GM18873 (cell line): ENCODE data around the gene C1orf52.

Experiments
- ATAC-seq: cut with Tn5 transposase; IDR thresholded peaks from one replicate; pipeline ENCODE4 v1.9.1; 2021; ENCODE audit warnings: mild to moderate bottlenecking, moderate library complexity, moderate number of reproducible peaks; ENCODE audit not compliant: unreplicated experiment, low FRiP score

The C1orf52 gene

GRCh38 chr1:85240643-85241042 lies 18.8 kb downstream of the C1orf52 start:
- no peak for ATAC-seq

GRCh38 chr1:85240174-85240601 lies 19.3 kb downstream of the C1orf52 start:
- no peak for ATAC-seq

GRCh38 chr1:85237613-85238012 lies 21.8 kb downstream of the C1orf52 start:
- no peak for ATAC-seq

- ATAC-seq: no peak
Observed at GRCh38 chr1:85230305-85230977, 29.0 kb downstream of the C1orf52 start.

- ATAC-seq: no peak
Observed at GRCh38 chr1:85229574-85230097, 29.8 kb downstream of the C1orf52 start.

- ATAC-seq: no peak
Observed at GRCh38 chr1:85228972-85229371, 30.5 kb downstream of the C1orf52 start.

GRCh38 chr1:85225624-85226380 lies 33.7 kb downstream of the C1orf52 start:
- ATAC-seq: no peak

GRCh38 chr1:85224734-85225623 lies 34.5 kb downstream of the C1orf52 start:
- no peak for ATAC-seq

- ATAC-seq: no peak
Observed at GRCh38 chr1:85224295-85224694, 35.2 kb downstream of the C1orf52 start.

GRCh38 chr1:85223334-85223733 lies 36.1 kb downstream of the C1orf52 start:
- no peak for ATAC-seq

- ATAC-seq: no peak
Observed at GRCh38 chr1:85220756-85221201, 38.7 kb downstream of the C1orf52 start.

GRCh38 chr1:85219853-85220610 lies 39.4 kb downstream of the C1orf52 start:
- no peak for ATAC-seq

- ATAC-seq: no peak
Observed at GRCh38 chr1:85216697-85217096, 42.8 kb downstream of the C1orf52 start.

- ATAC-seq: no peak
Observed at GRCh38 chr1:85214654-85215053, 44.8 kb downstream of the C1orf52 start.

- ATAC-seq: no peak
Observed at GRCh38 chr1:85208488-85208887, 51.0 kb downstream of the C1orf52 start.

- ATAC-seq: no peak
Observed at GRCh38 chr1:85203573-85204171, 55.8 kb downstream of the C1orf52 start.

- ATAC-seq: no peak
Observed at GRCh38 chr1:85202864-85203255, 56.6 kb downstream of the C1orf52 start.

- ATAC-seq: no peak
Observed at GRCh38 chr1:85202092-85202863, 57.2 kb downstream of the C1orf52 start.
